Astrocyte of the spinal cord (primary cell): ENCODE data around the gene ZBTB16.

Experiments
- DNase-seq: peaks from one replicate; pipeline ENCODE4 v3.0.0; 2011; ENCODE audit warnings: low read depth, low spot score
- H3K4me3 ChIP-seq: 2 replicates; pipeline ENCODE4 v1.5.1; 2011; ENCODE audit warnings: low read depth, mild to moderate bottlenecking, low read length, moderate library complexity
- CTCF ChIP-seq: IDR thresholded peaks from 2 replicates; pipeline ENCODE4 v1.5.1; 2012; ENCODE audit warnings: low read depth, mild to moderate bottlenecking, low read length, inconsistent platforms
- in situ Hi-C: cut with HindIII; loops from 2 replicates; pipeline ENCODE4 v1.10.0; 2017; ENCODE audit warnings: low sequenced_read_pairs

ZBTB16 gene

GRCh38 chr11:114102993-114103896 lies 43.7 kb downstream of the ZBTB16 start:
- no peak overlapping the region for H3K4me3 ChIP-seq
- TF ChIP-seq CTCF, result no peak
- DNase-seq, result no peak
- in situ Hi-C loops, result no loop called here

DNA sequence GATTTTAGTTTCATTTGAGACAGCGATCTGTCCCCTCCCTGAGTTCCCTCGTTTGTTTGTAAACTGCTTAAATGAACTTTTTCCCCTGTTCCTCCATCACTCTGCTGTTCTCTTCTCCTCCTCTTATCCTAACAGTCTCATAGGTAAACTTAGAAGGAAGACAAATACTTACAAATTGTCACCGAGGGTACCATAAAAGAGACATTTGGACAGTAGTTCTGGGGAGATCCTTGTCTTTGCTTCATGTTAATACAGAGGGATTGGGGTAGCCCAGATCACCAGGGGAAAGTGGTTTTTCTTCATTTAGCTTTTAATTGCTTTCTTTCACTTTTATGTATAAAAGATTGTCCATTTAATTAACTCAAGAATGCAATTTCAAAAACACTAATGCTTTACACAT lies 46.1 kb downstream of the ZBTB16 start:
- TF ChIP-seq CTCF, result no peak
- in situ Hi-C loops, result no loop called here
- no peak overlapping the region for H3K4me3 ChIP-seq
- no peak for DNase-seq

- in situ Hi-C loops, result no loop called here
- TF ChIP-seq CTCF, result no peak
- no peak for DNase-seq
- no peak overlapping the region for H3K4me3 ChIP-seq
These were observed 46.5 kb downstream of the ZBTB16 start for GRCh38 chr11:114106047-114106446.

DNA sequence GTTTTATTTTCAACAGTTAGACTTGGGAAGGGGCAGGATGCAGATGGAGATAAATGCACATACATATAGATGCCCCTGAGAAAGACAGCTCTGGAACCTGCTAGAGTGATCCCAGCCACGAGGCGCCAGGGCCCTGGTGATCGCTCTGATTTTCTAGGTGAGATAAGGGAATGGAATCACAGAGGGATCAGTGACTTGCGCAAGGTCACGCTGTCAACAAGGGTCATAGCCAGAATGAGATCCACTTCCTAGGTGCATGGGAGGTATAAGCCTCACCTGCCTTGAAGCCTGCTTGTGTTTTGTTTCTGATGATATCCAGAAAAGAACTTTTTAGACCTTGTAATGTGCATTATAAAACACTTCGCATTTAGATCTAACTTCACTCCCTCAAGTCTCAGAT lies 47.5 kb downstream of the ZBTB16 start:
- in situ Hi-C loops, result no loop called here
- no peak overlapping the region for H3K4me3 ChIP-seq
- DNase-seq, result no peak
- no peak for TF ChIP-seq CTCF

GRCh38 chr11:114108501-114109205 lies 49.1 kb downstream of the ZBTB16 start:
- H3K4me3 ChIP-seq, result no peak overlapping the region
- no peak for DNase-seq
- in situ Hi-C loops, result no loop called here
- TF ChIP-seq CTCF, result no peak

DNA sequence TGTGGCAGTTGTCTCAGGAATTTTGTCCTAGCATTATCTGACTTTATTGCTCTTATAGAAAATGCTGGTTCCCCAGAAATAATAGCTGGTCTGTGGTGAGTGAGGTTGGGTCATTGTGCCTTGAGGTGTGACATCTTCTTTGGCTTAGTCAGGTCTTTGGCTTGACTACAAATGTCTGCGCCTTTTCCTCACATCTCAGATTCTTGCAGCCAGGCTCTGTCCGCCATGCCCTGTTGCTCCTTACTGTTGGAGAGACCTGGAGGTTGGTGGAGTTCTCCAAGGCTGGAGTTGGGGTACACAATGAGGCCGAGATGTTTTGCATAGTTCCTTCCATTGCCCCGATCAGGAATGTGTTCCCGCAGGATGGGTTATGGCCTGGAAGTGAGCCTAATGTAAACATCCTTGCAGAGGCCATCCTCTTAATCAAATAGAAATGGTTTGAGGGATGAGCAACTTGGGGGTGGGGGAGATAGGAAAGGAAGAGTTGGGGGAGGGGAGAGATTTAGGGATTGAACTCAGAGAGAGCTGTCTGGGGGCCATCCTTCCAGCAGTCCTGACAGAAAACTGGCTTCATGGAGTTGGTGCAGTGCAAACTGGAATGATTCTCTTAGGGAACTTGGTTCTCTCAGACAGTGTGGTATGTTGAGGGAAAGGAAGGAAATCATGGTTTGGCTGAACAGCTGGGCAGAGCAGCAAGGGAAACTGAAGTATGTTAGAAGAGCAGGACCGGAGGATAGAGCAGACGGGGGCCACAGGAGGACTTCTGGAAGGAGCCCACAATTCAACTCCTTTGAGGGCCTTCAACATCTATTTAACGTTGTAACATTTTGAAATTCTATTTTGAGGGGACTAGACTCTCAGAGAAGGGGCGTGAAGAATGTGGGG lies 49.9 kb downstream of the ZBTB16 start:
- H3K4me3 ChIP-seq, result no peak overlapping the region
- in situ Hi-C loops, result no loop called here

More for the DNA sequence above, 49.9 kb downstream of the ZBTB16 start:
- no peak for DNase-seq
- no peak for TF ChIP-seq CTCF
